SK-N-SH treated with all-trans-retinoic acid at 6 μM for 48 hours (cell line): ENCODE results near the gene PLCB1.

Experiments used
- ATAC-seq: fragments of 200-7000 bp; cut with Tn5 transposase; 3 replicates; pipeline ENCODE4 v1.9.1; 2020; ENCODE audit warnings: mild to moderate bottlenecking, moderate library complexity
- ARNTL ChIP-seq: fragments of 450-650 bp; formaldehyde crosslinking; IDR thresholded peaks from 2 replicates; pipeline ENCODE4 v1.5.0; 2020; ENCODE audit warnings: low read depth, mild to moderate bottlenecking, moderate library complexity, borderline replicate concordance
- BACH2 ChIP-seq: fragments of 250-450 bp; sonication (Bioruptor Pico); IDR thresholded peaks from 2 replicates; pipeline ENCODE4 v1.9.0; 2021; ENCODE audit warnings: mild to moderate bottlenecking, borderline replicate concordance
- CSDC2 ChIP-seq: fragments of 250-450 bp; sonication (Bioruptor Pico); IDR thresholded peaks from 2 replicates; pipeline ENCODE4 v1.5.0; 2020; ENCODE audit warnings: mild to moderate bottlenecking, moderate library complexity
- GLIS3 ChIP-seq: fragments of 250-450 bp; sonication (Bioruptor Pico); IDR thresholded peaks from 2 replicates; pipeline ENCODE4 v1.5.0; 2020; ENCODE audit warnings: mild to moderate bottlenecking, moderate library complexity
- ISL1 ChIP-seq: fragments of 250-450 bp; sonication (Bioruptor Pico); IDR thresholded peaks from 2 replicates; pipeline ENCODE4 v2.1.2; 2022; ENCODE audit warnings: mild to moderate bottlenecking, moderate library complexity
- OSR1 ChIP-seq: fragments of 250-450 bp; sonication (Bioruptor Pico); IDR thresholded peaks from 2 replicates; pipeline ENCODE4 v1.8.0; 2022; ENCODE audit warnings: moderate library complexity, mild to moderate bottlenecking, inconsistent platforms
- PPARA ChIP-seq: fragments of 250-450 bp; sonication (Bioruptor Pico); IDR thresholded peaks from 2 replicates; pipeline ENCODE4 v1.5.0; 2020; ENCODE audit warnings: mild to moderate bottlenecking, borderline replicate concordance
- RARB ChIP-seq: fragments of 250-450 bp; sonication (Bioruptor Pico); IDR thresholded peaks from 2 replicates; pipeline ENCODE4 v1.8.0; 2021; ENCODE audit warnings: mild to moderate bottlenecking, moderate library complexity
- SNAI2 ChIP-seq: fragments of 250-450 bp; sonication (Bioruptor Pico); IDR thresholded peaks from 2 replicates; pipeline ENCODE4 v1.5.0; 2020; ENCODE audit warnings: mild to moderate bottlenecking, moderate library complexity
- TOX ChIP-seq: fragments of 250-450 bp; sonication (Bioruptor Pico); IDR thresholded peaks from 2 replicates; pipeline ENCODE4 v1.8.0; 2021; ENCODE audit warnings: mild to moderate bottlenecking, moderate library complexity, borderline replicate concordance
- ZC3H10 ChIP-seq: fragments of 250-450 bp; sonication (Bioruptor Pico); IDR thresholded peaks from 2 replicates; pipeline ENCODE4 v1.5.1; 2021; ENCODE audit warnings: mild to moderate bottlenecking, moderate library complexity
- ZFP3 ChIP-seq: fragments of 250-450 bp; sonication (Bioruptor Pico); IDR thresholded peaks from 2 replicates; pipeline ENCODE4 v1.5.0; 2020; ENCODE audit warnings: mild to moderate bottlenecking, moderate library complexity
- ZFP30 ChIP-seq: fragments of 450-650 bp; formaldehyde crosslinking; IDR thresholded peaks from 2 replicates; pipeline ENCODE4 v1.5.0; 2022; ENCODE audit warnings: mild to moderate bottlenecking, moderate library complexity
- ZNF565 ChIP-seq: fragments of 450-650 bp; formaldehyde crosslinking; conservative IDR thresholded peaks from 2 replicates; pipeline ENCODE4 v1.5.0; 2020; ENCODE audit warnings: low read depth, mild to moderate bottlenecking, moderate library complexity
- ZNF70 ChIP-seq: fragments of 450-650 bp; formaldehyde crosslinking; IDR thresholded peaks from 2 replicates; pipeline ENCODE4 v1.5.0; 2020; ENCODE audit warnings: mild to moderate bottlenecking, moderate library complexity
- ZNF8 ChIP-seq: fragments of 450-650 bp; formaldehyde crosslinking; IDR thresholded peaks from 2 replicates; pipeline ENCODE4 v1.5.0; 2020; ENCODE audit warnings: mild to moderate bottlenecking, moderate library complexity
- TF ChIP-seq, protein P1 (sequence below): fragments of 250-450 bp; sonication (Bioruptor Pico); IDR thresholded peaks from 2 replicates; pipeline ENCODE4 v1.5.1; 2021; ENCODE audit warnings: mild to moderate bottlenecking, moderate library complexity
- TF ChIP-seq, protein P2 (sequence below): fragments of 250-450 bp; sonication (Bioruptor Pico); IDR thresholded peaks from 2 replicates; pipeline ENCODE4 v1.8.0; 2021; ENCODE audit warnings: low read depth, mild to moderate bottlenecking, moderate library complexity, borderline replicate concordance
- TF ChIP-seq, protein P3 (sequence below): fragments of 250-450 bp; sonication (Bioruptor Pico); IDR thresholded peaks from 2 replicates; pipeline ENCODE4 v1.5.1; 2020; ENCODE audit warnings: low read depth, mild to moderate bottlenecking, moderate library complexity
- TF ChIP-seq, protein P4 (sequence below): fragments of 250-450 bp; sonication (Bioruptor Pico); IDR thresholded peaks from 2 replicates; pipeline ENCODE4 v1.5.0; 2020; ENCODE audit warnings: mild to moderate bottlenecking, moderate library complexity

Gene PLCB1

DNA sequence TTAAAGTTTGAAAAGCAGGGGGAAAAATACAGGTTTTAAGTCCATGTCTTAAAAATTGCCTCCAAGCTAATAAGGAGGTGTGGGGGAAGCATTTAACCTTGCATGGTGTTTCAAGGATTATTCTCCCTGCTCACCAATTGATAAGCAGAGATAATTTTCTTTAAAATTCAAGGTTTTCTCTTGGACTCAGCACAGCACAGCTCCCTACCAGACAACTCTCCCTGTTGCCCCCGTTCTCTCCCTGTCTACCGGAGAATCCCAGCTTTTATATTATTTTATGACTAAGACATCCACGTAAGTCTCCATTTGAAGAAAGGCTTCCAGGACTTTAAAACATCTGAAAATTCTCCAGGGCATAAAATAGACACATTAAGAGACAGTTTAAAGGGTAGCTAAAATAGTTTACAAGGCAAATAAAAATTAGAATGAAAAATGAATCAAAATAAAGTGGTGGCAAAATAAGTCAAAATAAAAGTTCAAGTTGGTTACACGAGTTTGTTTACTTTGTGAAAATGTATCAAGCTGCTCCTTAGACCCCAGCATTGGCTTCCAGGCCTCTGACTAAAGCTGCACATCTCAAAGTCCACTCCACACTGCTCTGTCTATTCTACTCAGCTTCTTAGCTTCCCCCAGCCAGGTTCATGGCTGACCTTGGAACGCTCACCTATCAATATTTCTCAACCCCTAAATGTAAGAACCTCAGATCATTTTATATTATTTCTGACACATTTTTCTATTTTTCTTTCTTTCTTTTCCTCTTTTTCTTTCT, 748.2 kb downstream of the PLCB1 start:
- no peak for ATAC-seq
- TF ChIP-seq CSDC2 (CRISPR knock-in tag) (no peak), ZC3H10 (CRISPR knock-in tag) (no peak), ZFP30 (CRISPR knock-in tag) (no peak), ZNF70 (CRISPR knock-in tag) (no peak), BACH2 (CRISPR knock-in tag) (no peak), ARNTL (CRISPR knock-in tag) (no peak), ZNF565 (no peak), TOX (no peak), OSR1 (no peak)
- TF ChIP-seq, protein P1, sequence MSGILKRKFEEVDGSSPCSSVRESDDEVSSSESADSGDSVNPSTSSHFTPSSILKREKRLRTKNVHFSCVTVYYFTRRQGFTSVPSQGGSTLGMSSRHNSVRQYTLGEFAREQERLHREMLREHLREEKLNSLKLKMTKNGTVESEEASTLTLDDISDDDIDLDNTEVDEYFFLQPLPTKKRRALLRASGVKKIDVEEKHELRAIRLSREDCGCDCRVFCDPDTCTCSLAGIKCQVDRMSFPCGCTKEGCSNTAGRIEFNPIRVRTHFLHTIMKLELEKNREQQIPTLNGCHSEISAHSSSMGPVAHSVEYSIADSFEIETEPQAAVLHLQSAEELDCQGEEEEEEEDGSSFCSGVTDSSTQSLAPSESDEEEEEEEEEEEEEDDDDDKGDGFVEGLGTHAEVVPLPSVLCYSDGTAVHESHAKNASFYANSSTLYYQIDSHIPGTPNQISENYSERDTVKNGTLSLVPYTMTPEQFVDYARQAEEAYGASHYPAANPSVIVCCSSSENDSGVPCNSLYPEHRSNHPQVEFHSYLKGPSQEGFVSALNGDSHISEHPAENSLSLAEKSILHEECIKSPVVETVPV (CRISPR knock-in tag) = no peak

DNA sequence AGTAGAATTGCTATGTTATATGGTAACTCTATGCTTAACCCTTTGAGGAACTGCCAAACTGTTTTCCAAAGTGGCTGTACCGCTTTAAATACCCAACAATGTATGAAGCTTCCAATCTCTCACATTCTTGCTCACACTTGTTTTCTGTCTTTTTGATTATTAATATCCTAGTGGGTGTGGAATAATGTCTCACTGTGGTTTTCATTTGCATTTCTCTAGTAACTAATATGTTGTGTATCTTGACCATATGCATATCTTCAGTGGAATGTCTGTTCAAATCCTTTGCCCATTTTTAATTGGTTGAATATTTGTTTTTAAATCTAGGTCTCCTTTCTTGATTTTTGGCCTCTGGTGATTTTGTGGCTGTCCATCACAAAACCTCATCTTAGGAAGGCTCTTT, 759.0 kb downstream of the PLCB1 start:
- TF ChIP-seq BACH2 (CRISPR knock-in tag) = no peak
- no peak for ATAC-seq

DNA sequence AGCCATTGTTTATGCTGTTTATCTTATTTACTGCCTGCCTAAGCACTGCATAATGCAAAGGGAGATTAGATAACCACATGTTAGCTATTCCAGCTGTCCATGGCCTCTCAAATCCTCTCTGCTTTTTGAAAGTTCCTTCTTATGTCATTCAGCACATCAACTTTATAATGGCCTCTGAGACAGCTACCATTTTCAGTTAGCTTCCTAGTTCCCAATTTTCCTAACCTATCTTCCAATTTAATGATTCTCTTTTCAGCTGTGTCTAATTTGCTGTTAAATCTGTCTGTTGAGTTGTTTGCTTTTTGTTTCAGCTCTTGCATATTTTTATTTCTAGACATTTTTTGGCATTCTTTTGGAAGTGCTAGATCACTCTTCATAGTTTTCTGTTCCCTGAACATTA, 763.4 kb downstream of the PLCB1 start:
- ATAC-seq = no peak
- TF ChIP-seq, protein P2, sequence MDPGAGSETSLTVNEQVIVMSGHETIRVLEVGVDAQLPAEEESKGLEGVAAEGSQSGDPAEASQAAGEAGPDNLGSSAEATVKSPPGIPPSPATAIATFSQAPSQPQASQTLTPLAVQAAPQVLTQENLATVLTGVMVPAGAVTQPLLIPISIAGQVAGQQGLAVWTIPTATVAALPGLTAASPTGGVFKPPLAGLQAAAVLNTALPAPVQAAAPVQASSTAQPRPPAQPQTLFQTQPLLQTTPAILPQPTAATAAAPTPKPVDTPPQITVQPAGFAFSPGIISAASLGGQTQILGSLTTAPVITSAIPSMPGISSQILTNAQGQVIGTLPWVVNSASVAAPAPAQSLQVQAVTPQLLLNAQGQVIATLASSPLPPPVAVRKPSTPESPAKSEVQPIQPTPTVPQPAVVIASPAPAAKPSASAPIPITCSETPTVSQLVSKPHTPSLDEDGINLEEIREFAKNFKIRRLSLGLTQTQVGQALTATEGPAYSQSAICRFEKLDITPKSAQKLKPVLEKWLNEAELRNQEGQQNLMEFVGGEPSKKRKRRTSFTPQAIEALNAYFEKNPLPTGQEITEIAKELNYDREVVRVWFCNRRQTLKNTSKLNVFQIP (CRISPR knock-in tag) = no peak
- TF ChIP-seq ZFP30 (CRISPR knock-in tag) = peak; percentile 94

DNA sequence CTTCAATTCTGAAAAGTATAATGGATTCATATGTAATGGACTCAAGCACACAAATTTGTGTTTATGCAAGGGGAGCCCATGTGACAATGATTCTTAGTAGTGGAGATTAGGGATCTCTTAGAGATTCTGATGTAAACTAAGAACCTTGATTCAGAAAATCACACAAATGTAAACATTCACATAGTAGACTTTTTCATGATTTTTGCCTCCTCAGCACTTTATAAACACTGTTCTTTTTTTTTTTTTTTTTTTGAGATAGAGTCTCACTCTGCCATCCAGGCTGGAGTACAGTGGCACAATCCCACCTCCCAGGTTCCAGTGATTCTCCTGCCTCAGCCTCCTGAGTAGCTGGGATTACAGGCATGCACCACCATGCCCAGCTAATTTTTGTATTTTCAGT, 766.8 kb downstream of the PLCB1 start:
- no peak for ATAC-seq
- no peak for TF ChIP-seq CSDC2 (CRISPR knock-in tag)
- TF ChIP-seq ZNF565 = no peak
- TF ChIP-seq ISL1 (CRISPR knock-in tag) = no peak
- no peak for TF ChIP-seq ZFP3
- TF ChIP-seq OSR1 = no peak
- no peak for TF ChIP-seq ZNF70 (CRISPR knock-in tag)
- TF ChIP-seq, protein P3, sequence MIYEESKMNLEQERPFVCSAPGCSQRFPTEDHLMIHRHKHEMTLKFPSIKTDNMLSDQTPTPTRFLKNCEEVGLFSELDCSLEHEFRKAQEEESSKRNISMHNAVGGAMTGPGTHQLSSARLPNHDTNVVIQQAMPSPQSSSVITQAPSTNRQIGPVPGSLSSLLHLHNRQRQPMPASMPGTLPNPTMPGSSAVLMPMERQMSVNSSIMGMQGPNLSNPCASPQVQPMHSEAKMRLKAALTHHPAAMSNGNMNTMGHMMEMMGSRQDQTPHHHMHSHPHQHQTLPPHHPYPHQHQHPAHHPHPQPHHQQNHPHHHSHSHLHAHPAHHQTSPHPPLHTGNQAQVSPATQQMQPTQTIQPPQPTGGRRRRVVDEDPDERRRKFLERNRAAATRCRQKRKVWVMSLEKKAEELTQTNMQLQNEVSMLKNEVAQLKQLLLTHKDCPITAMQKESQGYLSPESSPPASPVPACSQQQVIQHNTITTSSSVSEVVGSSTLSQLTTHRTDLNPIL = no peak
- no peak for TF ChIP-seq RARB (CRISPR knock-in tag)
- no peak for TF ChIP-seq ZFP30 (CRISPR knock-in tag)

DNA sequence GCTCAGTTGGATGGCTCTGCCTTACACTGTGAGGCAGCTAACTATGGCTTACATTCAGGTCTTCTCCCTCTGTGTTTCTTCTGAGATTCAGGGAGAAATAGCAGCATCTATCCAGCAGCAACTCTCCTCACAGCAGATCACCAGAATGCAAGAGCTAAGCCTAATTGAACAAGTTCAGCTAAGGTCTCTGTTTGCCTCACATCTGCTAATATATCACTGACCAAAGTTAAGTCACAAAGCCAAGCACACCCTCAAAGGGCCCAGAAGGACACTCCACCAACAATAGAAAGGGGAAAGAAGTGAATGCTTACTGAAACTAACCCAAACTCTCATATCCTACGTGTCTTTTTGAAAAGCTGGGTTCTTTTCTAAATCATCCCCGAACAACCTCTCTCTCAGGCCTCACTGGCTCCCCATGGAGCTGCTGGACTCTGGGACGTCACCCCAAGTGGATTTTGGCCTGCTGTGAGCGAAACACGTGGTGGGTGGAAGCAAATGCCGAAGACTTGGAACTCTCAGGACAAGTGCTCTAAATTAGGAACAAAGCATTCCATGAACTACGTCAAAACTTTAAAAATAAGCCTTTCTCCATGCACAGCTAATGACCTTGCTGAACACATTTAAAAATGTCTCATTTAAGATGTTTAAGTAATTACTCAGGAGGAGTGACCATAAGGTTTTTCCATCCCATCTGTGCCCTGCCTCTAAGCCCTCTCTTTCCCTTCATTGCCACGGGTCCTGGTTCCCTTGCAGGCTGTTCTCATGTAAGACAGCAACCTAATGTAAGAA, 769.4 kb downstream of the PLCB1 start:
- ATAC-seq = no peak
- TF ChIP-seq PPARA (no peak), ISL1 (CRISPR knock-in tag) (no peak), GLIS3 (CRISPR knock-in tag) (no peak), BACH2 (CRISPR knock-in tag) (no peak), TOX (no peak), ZC3H10 (CRISPR knock-in tag) (no peak), RARB (CRISPR knock-in tag) (no peak), ARNTL (CRISPR knock-in tag) (no peak), ZNF70 (CRISPR knock-in tag) (no peak), ZNF8 (CRISPR knock-in tag) (no peak), CSDC2 (CRISPR knock-in tag) (no peak), SNAI2 (CRISPR knock-in tag) (no peak)
- TF ChIP-seq, protein P2 (CRISPR knock-in tag) = no peak
- TF ChIP-seq, protein P4, sequence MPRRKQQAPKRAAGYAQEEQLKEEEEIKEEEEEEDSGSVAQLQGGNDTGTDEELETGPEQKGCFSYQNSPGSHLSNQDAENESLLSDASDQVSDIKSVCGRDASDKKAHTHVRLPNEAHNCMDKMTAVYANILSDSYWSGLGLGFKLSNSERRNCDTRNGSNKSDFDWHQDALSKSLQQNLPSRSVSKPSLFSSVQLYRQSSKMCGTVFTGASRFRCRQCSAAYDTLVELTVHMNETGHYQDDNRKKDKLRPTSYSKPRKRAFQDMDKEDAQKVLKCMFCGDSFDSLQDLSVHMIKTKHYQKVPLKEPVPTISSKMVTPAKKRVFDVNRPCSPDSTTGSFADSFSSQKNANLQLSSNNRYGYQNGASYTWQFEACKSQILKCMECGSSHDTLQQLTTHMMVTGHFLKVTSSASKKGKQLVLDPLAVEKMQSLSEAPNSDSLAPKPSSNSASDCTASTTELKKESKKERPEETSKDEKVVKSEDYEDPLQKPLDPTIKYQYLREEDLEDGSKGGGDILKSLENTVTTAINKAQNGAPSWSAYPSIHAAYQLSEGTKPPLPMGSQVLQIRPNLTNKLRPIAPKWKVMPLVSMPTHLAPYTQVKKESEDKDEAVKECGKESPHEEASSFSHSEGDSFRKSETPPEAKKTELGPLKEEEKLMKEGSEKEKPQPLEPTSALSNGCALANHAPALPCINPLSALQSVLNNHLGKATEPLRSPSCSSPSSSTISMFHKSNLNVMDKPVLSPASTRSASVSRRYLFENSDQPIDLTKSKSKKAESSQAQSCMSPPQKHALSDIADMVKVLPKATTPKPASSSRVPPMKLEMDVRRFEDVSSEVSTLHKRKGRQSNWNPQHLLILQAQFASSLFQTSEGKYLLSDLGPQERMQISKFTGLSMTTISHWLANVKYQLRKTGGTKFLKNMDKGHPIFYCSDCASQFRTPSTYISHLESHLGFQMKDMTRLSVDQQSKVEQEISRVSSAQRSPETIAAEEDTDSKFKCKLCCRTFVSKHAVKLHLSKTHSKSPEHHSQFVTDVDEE (CRISPR knock-in tag) = no peak
- TF ChIP-seq, protein P1 (CRISPR knock-in tag) = no peak
- TF ChIP-seq, protein P3 = no peak
